OCI-M2 (cell line): Measurements from ENCODE around the gene CSPG5.

Source experiments
- DNase-seq: peaks from one replicate; lab custom pipeline; 2025; ENCODE audit not compliant: unreplicated experiment; lab: John Stamatoyannopoulos, UW

CSPG5 gene

DNA sequence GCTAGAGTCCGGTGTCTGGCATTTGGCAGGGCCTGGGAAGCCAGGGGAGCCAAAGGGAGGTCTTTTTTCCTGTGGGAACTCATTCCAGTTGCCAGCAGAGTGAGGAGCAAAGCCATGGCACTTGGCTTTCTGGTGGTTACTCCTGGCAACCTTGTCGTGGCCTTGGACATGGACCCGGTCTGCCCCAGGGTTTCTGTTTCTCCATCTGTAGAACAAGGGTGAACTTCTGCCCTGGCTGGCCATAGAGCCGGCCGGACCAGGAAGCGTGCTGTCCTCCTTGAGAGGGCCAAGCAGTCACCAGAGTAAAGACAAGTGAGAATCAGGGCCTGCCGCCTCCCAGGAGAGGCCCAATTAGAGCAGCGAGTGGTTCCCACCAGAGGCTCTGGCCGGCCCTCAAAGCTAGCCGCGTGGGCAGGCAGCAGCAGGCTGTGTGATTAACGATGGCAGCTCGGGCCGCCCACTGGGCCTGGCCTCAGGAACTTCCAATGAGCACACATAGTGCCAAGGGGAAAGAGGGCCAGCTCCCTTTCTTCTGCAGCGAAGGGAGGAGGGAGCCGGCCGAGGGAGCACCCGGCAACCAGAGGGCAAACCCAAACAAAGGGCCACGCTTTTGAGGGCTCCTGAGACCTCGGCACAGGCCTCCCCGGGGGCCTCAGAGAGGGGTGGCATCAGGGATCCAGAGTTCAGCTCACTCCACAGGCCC lies 36.0 kb downstream of the CSPG5 start:
- no peak for DNase-seq

- DNase-seq, result no peak
These were observed 37.0 kb downstream of the CSPG5 start for GRCh38 chr3:47541583-47542108.

DNA sequence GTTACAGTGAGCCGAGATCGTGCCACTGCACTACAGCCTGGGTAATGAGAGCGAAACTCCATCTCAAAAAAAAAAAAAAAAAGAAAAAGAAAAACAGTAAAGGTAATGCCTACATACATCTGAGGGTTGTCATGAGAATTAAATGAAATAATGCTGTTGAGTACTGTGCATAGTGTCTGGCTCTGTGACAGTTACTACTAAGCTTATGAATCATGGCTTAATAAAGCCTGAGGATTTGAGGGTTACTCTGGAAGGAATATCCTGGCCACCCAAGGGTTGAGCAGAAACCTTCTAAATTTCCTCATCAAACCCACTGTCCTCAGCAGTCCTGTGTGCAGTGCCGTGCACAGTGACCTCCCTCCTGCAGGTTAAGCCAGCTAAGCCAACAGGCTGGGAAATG lies 38.4 kb downstream of the CSPG5 start:
- DNase-seq, result no peak

GRCh38 chr3:47536967-47537366 lies 41.7 kb downstream of the CSPG5 start:
- DNase-seq, result no peak

DNA sequence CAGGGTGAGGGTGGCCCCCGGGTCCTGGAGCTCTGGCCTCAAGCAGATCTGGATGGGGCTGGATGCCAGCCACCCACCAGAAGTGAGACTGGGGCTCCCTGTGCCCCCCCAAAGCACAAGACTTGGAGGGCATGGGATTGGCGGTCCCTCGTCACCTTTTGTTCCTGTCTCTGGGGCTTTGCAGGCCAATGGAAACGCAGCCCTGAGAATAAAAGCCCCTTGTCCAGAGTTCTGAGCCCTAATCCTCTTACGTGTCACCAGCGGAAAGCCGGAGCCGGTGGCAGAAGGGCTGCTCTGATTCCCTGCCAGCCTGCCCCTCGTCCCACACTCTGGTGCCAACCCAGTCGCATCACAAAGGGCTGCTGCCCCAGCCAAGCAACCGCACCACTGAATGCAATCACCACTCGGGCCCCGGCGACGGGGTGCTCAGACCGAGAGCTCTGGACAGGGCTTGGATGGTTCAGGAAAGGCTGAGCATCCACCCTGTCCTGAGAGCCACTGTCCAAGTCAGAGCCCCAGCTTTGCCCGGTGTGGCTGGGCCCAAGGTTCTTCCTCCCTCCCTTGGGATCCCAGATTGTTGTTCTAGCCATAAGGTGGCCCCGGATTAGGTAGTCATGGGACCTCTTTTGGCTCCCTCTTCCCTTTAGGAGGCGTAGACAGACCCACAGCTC lies 42.3 kb downstream of the CSPG5 start:
- no peak for DNase-seq

DNA sequence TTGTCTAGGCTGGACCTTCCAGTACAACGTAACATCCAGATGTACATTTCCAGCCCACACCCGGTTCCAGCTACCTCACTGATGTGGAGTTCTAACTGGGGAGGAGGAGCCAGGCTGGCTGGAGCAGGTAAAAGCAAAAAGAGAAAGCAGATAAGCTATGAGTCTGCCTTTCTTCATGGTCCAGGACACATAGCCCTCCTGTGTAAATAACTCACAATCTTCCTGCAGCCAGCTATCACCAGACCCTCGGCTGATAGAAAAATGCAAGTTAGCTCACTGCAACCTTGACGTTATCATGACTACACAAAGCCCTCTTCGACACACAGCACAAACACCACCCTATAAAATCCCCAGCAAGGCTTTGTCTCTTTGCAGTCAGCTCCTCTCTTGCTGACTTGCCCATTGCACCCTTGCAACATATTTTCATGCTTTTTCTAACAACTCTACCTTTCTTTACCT lies 44.6 kb downstream of the CSPG5 start:
- DNase-seq, result no peak

- DNase-seq, result no peak
These were observed 45.2 kb downstream of the CSPG5 start for GRCh38 chr3:47533481-47533880.

GRCh38 chr3:47527952-47528725 lies 50.5 kb downstream of the CSPG5 start:
- DNase-seq, result no peak

DNA sequence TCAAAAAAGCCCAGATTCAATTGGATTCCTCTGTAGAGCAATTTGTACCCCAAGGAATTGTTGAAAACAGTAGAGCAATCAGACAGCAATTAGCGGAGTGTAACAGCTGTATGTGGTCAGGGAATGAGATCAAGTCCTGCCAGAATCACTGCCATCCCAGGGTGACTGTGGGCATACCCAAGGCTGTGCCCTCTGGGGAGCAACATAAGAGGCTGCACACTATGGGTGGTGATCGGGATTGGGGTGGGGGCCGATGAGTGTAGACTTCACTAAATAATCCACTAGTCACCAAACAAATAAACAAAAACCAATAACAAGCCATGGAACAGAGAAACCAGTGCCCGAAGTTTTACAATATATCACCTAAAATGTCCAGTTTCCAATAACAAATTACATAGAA lies 53.0 kb downstream of the CSPG5 start:
- no peak for DNase-seq

GRCh38 chr3:47523310-47524073 lies 55.2 kb downstream of the CSPG5 start:
- DNase-seq, result no peak

GRCh38 chr3:47522082-47522987 lies 56.3 kb downstream of the CSPG5 start:
- DNase-seq, result peak; percentile 77

DNA sequence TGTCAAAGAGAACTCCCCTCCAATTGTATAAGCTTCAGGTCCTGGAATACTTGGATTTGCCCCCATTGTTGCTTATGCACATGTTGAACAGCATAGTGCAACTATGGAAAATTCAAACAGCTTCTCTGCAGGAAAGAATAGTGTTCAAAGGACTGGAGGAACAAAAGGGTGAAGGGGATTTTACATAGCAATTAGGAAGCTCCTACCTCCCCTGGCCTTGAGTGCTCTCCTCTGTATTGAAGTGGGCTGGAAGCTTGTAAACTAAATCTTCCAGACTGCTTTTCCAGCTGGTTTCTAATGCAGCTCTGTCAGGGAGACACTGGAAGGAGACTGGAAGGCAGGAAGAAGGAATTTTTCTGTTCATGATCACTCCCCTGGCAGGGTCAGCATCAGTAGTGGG lies 57.9 kb downstream of the CSPG5 start:
- no peak for DNase-seq

DNA sequence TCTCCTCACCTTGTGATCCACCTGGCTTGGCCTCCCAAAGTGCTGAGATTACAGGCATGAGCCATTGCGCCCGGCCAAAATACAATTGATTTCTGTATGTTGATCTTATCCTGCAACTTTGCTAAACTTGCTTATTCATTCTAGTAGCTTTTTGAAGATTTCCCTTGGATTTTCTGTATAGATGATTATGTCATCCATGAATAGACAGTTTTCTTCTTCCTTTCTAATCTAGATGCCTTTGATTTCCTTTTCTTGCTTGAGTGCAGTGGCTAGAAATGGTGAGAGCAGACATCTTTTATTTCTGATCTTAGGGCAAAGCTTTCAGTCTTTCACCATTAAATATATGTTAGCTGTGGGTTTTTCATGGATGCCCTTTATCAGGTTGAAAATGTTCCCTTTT lies 60.7 kb downstream of the CSPG5 start:
- no peak for DNase-seq

DNA sequence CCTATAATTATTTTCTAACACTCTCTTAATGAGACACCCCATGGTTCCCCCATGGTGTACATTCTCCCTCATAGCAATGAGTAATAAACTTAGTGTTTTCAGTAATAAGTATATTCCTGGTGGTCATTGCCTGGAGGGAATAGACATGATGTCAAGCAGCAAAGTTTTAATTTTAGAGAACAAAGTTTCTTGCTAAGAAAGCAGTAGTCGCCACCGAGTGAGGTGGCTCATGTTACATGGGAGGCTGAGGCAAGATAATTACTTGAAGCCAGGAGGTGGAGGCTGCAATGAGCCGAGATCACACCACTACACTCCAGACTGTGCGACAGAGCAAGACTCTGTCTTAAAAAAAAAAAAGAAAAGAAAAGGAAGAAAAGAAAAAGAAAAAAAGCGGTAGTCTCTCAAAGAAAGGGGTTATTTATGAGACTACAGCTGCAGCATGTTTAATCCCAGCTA lies 62.8 kb downstream of the CSPG5 start:
- no peak for DNase-seq

- no peak for DNase-seq
These were observed 63.6 kb downstream of the CSPG5 start for GRCh38 chr3:47515100-47515499.

DNA sequence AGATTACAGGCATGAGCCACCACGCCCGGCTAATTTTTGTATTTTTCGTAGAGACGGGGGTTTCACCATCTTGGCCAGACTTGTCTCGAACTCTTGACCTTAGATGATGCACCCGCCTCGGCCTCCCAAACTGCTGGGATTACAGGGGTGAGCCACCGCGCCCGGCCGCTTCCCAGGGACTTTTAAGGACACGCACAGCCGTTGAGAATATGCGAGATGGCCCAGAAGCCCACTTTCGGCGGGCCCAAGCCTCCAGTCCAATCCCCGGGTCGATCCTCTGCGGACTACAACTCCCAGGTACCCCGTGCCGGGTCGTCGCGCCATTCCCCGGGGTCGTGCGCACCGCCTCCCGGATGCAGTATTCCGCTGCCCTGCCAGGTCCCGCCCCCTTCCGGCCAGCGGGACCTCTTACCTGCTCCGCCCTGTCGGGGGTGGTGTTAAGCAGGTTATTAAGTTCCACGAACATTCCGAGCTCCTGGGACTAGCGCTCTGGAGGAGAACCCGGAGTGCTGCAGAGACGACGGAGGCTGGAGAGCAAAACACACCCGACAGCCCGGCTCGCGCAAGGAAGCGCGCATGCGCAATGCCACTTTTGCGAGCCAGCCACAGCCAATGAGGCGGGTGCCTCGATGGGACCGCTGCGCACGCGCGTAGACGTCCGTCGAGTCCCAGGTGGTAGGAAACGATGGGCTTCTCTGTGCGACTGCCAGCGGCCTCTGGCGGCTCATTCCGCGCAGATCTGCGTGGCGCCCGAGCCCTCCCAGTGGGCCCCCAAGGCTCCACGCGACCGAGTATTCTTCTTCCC lies 65.3 kb downstream of the CSPG5 start, which contains the start of gene ELP6:
TSS of gene ELP6 (minus strand) at position 588 of the 805 bp plus-strand sequence. CDS start at position 466, 122 bp downstream.
- peak; percentile 74 for DNase-seq

- no peak for DNase-seq
These were observed 66.1 kb downstream of the CSPG5 start for GRCh38 chr3:47512416-47513124.
